HL-60 (cell line): Measurements from ENCODE around the gene GFI1.
"Not testable (repeated sequence)": the region's sequence is repeated elsewhere in the genome, so short reads cannot be mapped to it uniquely, and the experiment has no call there.

Experiments used
- DNase-seq, 2 experiments: peaks; one replicate each; pipeline ENCODE4 v3.0.0-alpha.2; 2010 to 2020; ENCODE audit warnings: low read depth in 1 of 2, low spot score in 1 of 2
- H3K27ac ChIP-seq: fragments of 250-450 bp; sonication (Bioruptor Pico); replicated peaks from 2 replicates; pipeline ENCODE4 v1.5.1; 2020; ENCODE audit warnings: mild to moderate bottlenecking, moderate library complexity
- H3K27me3 ChIP-seq: fragments of 250-450 bp; sonication (Bioruptor Pico); 2 replicates; pipeline ENCODE4 v1.5.1; 2021; ENCODE audit warnings: mild to moderate bottlenecking, moderate library complexity; ENCODE audit not compliant: insufficient read depth, poor library complexity, severe bottlenecking
- H3K4me3 ChIP-seq: replicated peaks from 2 replicates; pipeline ENCODE4 v1.5.1; 2011; ENCODE audit warnings: mild to moderate bottlenecking, control low read depth, low read length; ENCODE audit not compliant: insufficient read depth
- GABPA ChIP-seq: IDR thresholded peaks from 2 replicates; pipeline ENCODE4 v1.6.1; 2012; ENCODE audit warnings: low read depth
- POLR2AphosphoS5 ChIP-seq: IDR thresholded peaks from 2 replicates; pipeline ENCODE4 v1.6.1; 2012; ENCODE audit warnings: low read depth
- SPI1 ChIP-seq: IDR thresholded peaks from 2 replicates; pipeline ENCODE4 v1.6.1; 2012; ENCODE audit warnings: low read depth, mild to moderate bottlenecking, borderline replicate concordance
- TF ChIP-seq, protein P1 (sequence below): IDR thresholded peaks from one replicate; pipeline ENCODE4 v1.5.1; 2011; ENCODE audit warnings: low read length, control low read depth, inconsistent platforms; ENCODE audit not compliant: insufficient read depth
- TF ChIP-seq, protein P2 (sequence below): IDR thresholded peaks from 2 replicates; pipeline ENCODE4 v1.6.1; 2012; ENCODE audit warnings: low read depth; ENCODE audit not compliant: insufficient replicate concordance

The GFI1 gene

DNA sequence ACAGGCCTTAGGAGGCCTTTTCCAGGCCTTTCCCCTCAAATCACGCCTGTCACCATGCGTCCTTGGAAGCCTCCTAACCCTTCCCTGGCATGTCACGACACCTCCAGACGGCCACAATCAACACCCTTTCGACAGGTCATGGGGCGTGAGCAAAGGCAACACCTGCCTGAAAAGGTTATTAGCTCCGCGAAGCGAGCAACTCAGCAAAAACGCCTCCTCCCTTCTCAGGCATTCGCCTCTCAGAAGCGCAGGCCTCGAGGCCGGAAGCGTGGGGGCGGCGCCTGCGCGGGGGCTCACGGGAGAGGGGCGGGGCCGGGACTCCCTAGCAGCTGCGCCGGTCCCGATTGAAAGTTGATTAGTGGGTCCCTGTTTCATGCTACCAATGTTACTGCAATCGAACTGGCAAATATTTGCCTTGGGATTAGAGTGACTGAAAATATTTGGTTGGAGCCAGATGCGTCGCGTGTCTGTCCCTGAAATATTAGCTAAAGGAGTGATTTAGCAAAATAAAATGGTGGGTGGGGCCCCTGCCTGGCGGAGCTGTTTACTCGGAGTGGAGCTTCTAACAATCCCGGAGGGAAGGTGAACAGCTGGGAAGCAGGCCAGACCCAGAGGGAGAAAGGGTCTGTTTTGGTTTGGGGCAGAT lies 44.9 kb downstream of the GFI1 start:
- Histone ChIP-seq H3K27me3 (no peaks in the 10 kb centered on the region), H3K27ac (no peak overlapping the region), H3K4me3 (no peak overlapping the region)
- TF ChIP-seq GABPA (no peak), POLR2AphosphoS5 (no peak), SPI1 (no peak)
- TF ChIP-seq, protein P1, sequence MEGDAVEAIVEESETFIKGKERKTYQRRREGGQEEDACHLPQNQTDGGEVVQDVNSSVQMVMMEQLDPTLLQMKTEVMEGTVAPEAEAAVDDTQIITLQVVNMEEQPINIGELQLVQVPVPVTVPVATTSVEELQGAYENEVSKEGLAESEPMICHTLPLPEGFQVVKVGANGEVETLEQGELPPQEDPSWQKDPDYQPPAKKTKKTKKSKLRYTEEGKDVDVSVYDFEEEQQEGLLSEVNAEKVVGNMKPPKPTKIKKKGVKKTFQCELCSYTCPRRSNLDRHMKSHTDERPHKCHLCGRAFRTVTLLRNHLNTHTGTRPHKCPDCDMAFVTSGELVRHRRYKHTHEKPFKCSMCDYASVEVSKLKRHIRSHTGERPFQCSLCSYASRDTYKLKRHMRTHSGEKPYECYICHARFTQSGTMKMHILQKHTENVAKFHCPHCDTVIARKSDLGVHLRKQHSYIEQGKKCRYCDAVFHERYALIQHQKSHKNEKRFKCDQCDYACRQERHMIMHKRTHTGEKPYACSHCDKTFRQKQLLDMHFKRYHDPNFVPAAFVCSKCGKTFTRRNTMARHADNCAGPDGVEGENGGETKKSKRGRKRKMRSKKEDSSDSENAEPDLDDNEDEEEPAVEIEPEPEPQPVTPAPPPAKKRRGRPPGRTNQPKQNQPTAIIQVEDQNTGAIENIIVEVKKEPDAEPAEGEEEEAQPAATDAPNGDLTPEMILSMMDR = no peak
- TF ChIP-seq, protein P2, sequence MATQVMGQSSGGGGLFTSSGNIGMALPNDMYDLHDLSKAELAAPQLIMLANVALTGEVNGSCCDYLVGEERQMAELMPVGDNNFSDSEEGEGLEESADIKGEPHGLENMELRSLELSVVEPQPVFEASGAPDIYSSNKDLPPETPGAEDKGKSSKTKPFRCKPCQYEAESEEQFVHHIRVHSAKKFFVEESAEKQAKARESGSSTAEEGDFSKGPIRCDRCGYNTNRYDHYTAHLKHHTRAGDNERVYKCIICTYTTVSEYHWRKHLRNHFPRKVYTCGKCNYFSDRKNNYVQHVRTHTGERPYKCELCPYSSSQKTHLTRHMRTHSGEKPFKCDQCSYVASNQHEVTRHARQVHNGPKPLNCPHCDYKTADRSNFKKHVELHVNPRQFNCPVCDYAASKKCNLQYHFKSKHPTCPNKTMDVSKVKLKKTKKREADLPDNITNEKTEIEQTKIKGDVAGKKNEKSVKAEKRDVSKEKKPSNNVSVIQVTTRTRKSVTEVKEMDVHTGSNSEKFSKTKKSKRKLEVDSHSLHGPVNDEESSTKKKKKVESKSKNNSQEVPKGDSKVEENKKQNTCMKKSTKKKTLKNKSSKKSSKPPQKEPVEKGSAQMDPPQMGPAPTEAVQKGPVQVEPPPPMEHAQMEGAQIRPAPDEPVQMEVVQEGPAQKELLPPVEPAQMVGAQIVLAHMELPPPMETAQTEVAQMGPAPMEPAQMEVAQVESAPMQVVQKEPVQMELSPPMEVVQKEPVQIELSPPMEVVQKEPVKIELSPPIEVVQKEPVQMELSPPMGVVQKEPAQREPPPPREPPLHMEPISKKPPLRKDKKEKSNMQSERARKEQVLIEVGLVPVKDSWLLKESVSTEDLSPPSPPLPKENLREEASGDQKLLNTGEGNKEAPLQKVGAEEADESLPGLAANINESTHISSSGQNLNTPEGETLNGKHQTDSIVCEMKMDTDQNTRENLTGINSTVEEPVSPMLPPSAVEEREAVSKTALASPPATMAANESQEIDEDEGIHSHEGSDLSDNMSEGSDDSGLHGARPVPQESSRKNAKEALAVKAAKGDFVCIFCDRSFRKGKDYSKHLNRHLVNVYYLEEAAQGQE = no peak
- DNase-seq = no peak

DNA sequence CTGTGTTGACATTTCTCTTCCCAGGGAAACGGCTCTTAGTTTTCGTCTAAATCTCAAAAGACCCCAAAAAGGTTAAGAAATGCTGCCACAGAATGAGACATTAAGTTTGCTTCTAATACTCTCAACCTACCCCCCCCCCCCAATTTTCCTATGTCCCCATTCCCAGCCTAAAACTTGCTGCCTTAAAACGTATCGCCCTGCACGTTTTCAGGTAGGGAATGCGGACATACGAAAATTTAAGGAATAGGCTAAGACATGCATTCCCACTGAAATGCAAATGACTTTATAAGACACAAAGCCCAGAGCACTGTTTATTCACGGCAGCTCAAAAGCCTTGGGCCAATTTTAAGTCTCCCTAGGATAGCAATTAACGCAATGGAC lies 45.4 kb downstream of the GFI1 start:
- H3K27me3 ChIP-seq = no peaks in the 10 kb centered on the region
- no peak overlapping the region for H3K4me3 ChIP-seq
- no peak for DNase-seq
- no peak overlapping the region for H3K27ac ChIP-seq
- TF ChIP-seq SPI1 (no peak), GABPA (no peak), POLR2AphosphoS5 (no peak)
- TF ChIP-seq, protein P1 = no peak
- TF ChIP-seq, protein P2 = no peak

DNA sequence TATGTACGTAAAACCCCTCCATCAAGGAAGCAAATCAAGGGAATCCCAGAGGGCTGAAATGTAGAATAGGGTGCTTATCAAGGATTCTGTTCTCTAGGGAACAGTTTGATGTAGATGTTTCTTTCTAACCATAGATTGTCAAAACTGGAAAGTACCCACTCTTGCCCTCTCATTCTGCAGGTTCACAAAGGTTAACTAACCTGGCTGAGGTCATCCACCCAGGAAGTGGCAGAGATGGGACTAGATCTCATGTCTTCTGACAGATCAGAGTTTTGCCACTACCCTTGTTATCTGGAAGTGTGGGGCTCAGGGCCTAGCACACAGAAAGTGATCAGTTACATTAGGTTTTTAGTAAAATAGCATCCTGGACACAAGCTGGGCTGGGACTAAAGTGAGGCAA lies 47.4 kb downstream of the GFI1 start:
- Histone ChIP-seq H3K27ac (no peak overlapping the region), H3K27me3 (no peaks in the 10 kb centered on the region), H3K4me3 (no peak overlapping the region)
- TF ChIP-seq, protein P2 = no peak
- TF ChIP-seq POLR2AphosphoS5 (no peak), SPI1 (no peak), GABPA (no peak)
- TF ChIP-seq, protein P1 = no peak
- DNase-seq = no peak

DNA sequence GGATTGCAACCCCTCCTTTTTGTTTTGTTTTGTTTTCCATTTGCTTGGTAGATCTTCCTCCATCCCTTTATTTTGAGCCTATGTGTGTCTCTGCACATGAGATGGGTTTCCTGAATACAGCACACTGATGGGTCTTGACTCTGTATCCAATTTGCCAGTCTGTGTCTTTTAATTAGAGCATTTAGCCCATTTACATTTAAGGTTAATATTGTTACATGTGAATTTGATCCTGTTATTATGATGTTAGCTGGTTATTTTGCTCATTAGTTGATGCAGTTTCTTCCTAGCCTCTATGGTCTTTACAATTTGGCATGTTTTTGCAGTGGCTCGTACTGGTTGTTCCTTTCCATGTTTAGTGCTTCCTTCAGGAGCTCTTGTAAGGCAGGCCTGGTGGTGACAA lies 52.2 kb downstream of the GFI1 start:
- H3K27me3 ChIP-seq, H3K27ac ChIP-seq, DNase-seq, H3K4me3 ChIP-seq: not testable (repeated sequence)
